ENCODE data around the gene HS1BP3. TPM values are rescaled to one million over a fixed set of nuclear protein-coding genes. Genes with fewer than 3 reads are reported as not detected.

Gene HS1BP3
- total RNA-seq, 1 experiment from 2014 or later, result 26.4 TPM

DNA sequence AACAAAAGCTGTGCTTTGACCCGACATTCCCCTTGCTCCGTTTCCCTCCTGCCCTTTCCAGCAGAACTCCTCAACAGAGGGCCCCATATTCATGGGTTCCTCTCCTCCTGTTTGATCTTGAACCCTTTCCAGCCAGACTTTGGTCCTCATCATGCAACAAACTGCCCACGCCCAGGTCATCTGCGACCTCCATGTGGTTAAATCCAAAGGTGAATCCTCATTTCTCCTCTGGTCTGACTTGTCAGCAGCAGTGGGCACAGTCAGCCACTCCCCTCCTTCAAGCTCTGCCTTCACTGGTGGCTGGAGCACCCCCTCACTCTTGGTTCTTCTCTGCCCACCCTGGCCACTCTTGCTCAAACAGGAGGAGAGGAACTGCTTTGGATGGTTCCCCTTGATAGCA is 2.7 kb downstream of the HS1BP3 start:
- BruUV-seq (replicated peaks), result no TSS peak
- Mint-ChIP-seq H3K4me1 (ENCODE audit: low read depth, unreplicated experiment) (peaks cover 23% of the 10 kb centered on the region), H3K4me3 (ENCODE audit: low read depth, unreplicated experiment) (no peak overlapping the region), H3K9me3 (ENCODE audit: low read depth, unreplicated experiment) (no peaks in the 10 kb centered on the region), H3K27ac (ENCODE audit: unreplicated experiment) (no peak overlapping the region), H3K36me3 (ENCODE audit: insufficient read depth, unreplicated experiment) (peaks cover 25% of the 10 kb centered on the region), H3K27me3 (ENCODE audit: unreplicated experiment) (no peaks in the 10 kb centered on the region)
- TF ChIP-seq, protein P1, sequence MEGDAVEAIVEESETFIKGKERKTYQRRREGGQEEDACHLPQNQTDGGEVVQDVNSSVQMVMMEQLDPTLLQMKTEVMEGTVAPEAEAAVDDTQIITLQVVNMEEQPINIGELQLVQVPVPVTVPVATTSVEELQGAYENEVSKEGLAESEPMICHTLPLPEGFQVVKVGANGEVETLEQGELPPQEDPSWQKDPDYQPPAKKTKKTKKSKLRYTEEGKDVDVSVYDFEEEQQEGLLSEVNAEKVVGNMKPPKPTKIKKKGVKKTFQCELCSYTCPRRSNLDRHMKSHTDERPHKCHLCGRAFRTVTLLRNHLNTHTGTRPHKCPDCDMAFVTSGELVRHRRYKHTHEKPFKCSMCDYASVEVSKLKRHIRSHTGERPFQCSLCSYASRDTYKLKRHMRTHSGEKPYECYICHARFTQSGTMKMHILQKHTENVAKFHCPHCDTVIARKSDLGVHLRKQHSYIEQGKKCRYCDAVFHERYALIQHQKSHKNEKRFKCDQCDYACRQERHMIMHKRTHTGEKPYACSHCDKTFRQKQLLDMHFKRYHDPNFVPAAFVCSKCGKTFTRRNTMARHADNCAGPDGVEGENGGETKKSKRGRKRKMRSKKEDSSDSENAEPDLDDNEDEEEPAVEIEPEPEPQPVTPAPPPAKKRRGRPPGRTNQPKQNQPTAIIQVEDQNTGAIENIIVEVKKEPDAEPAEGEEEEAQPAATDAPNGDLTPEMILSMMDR (IDR thresholded peaks at IDR 0.05; ENCODE audit: unreplicated experiment), result no peak
- DNase-seq, result no peak
- intact Hi-C loops (cut with micrococcal nuclease; ENCODE audit: unreplicated experiment), result no loop called here
- CTCF ChIA-PET, result no interaction called here

DNA sequence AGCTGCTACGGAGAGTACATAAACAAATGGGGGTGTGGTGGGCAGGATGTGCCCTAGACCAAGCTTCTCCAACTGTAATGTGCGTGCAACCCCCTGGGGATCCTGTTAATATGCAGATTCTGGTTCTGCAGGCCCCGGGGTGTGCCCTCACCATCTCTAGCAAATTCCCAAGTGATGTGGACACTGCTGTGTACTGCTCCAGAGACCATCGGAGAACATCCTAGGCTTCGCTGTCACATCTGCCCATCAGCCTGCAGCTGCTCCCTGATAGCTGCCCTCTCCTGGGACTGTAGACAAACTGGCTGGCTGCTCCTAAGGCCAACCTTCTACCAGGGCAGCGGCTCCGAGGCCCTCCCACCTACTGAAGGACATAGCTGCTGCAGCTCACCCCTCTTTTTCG is 3.2 kb downstream of the HS1BP3 start:
- Mint-ChIP-seq H3K36me3 (ENCODE audit: insufficient read depth, unreplicated experiment) (peaks cover 25% of the 10 kb centered on the region), H3K4me1 (ENCODE audit: low read depth, unreplicated experiment) (peaks cover 23% of the 10 kb centered on the region), H3K27me3 (ENCODE audit: unreplicated experiment) (no peaks in the 10 kb centered on the region), H3K27ac (ENCODE audit: unreplicated experiment) (no peak overlapping the region), H3K4me3 (ENCODE audit: low read depth, unreplicated experiment) (no peak overlapping the region), H3K9me3 (ENCODE audit: low read depth, unreplicated experiment) (no peaks in the 10 kb centered on the region)
- DNase-seq, result no peak
- TF ChIP-seq, protein P1 (IDR thresholded peaks at IDR 0.05; ENCODE audit: unreplicated experiment), result no peak
- no TSS peak for BruUV-seq (replicated peaks)
- intact Hi-C loops (cut with micrococcal nuclease; ENCODE audit: unreplicated experiment), result no loop called here
- CTCF ChIA-PET, result no interaction called here

DNA sequence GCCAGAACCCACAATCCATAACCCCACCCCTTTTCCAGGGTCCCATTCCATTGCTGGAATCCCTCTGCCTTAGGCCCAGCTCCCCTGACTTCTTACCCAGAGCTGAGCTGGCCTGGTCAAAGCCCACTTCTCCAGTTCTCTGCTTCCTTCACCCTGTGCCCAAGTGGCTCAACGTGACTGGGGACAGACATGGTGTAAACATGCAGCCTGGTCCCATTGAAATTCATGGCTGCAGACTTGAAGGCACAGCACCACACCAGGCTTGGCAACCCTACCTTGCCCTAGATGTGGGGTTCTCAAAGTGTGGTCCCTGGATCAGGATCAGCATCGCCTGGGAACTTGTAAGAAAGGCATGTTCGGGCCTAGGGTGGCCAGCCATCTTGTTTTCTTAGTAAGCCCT is 3.7 kb downstream of the HS1BP3 start:
- CTCF ChIA-PET, result no interaction called here
- no peak overlapping the region for H3K27ac Mint-ChIP-seq (ENCODE audit: unreplicated experiment)
- H3K9me3 Mint-ChIP-seq (ENCODE audit: low read depth, unreplicated experiment), result no peaks in the 10 kb centered on the region
- no peak for DNase-seq
- peaks cover 25% of the 10 kb centered on the region for H3K36me3 Mint-ChIP-seq (ENCODE audit: insufficient read depth, unreplicated experiment)
- intact Hi-C loops (cut with micrococcal nuclease; ENCODE audit: unreplicated experiment), result no loop called here
- no peak overlapping the region for H3K4me3 Mint-ChIP-seq (ENCODE audit: low read depth, unreplicated experiment)
- no TSS peak for BruUV-seq (replicated peaks)
- peaks cover 26% of the 10 kb centered on the region for H3K4me1 Mint-ChIP-seq (ENCODE audit: low read depth, unreplicated experiment)
- H3K27me3 Mint-ChIP-seq (ENCODE audit: unreplicated experiment), result no peaks in the 10 kb centered on the region
- TF ChIP-seq, protein P1 (IDR thresholded peaks at IDR 0.05; ENCODE audit: unreplicated experiment), result no peak

DNA sequence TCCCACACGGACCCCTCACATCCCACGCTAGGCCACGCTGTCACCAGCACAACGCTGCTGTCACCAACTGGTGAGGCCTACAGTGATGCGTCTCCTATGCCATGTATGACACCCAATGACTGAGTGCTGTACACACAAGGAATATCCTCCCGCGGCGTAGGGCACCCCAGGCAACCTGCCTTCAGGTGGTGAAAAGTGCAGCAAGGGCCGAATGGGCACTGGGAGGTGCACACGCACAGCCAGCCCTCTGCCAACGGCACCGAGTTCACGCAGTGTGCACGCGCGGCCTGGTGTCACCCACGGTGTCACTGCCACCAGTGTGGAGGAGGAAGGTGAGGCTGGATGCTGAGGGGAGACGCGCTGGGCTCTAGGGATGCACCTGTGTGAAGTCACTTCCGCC is 4.5 kb downstream of the HS1BP3 start:
- CTCF ChIA-PET, result no interaction called here
- peaks cover 33% of the 10 kb centered on the region for H3K4me1 Mint-ChIP-seq (ENCODE audit: low read depth, unreplicated experiment)
- intact Hi-C loops (cut with micrococcal nuclease; ENCODE audit: unreplicated experiment), result no loop called here
- no peak overlapping the region for H3K4me3 Mint-ChIP-seq (ENCODE audit: low read depth, unreplicated experiment)
- TF ChIP-seq, protein P1 (IDR thresholded peaks at IDR 0.05; ENCODE audit: unreplicated experiment), result no peak
- peaks cover 24% of the 10 kb centered on the region for H3K36me3 Mint-ChIP-seq (ENCODE audit: insufficient read depth, unreplicated experiment)
- no peak for DNase-seq
- no peak overlapping the region for H3K27ac Mint-ChIP-seq (ENCODE audit: unreplicated experiment)
- H3K27me3 Mint-ChIP-seq (ENCODE audit: unreplicated experiment), result no peaks in the 10 kb centered on the region
- BruUV-seq (replicated peaks), result no TSS peak
- no peaks in the 10 kb centered on the region for H3K9me3 Mint-ChIP-seq (ENCODE audit: low read depth, unreplicated experiment)

DNA sequence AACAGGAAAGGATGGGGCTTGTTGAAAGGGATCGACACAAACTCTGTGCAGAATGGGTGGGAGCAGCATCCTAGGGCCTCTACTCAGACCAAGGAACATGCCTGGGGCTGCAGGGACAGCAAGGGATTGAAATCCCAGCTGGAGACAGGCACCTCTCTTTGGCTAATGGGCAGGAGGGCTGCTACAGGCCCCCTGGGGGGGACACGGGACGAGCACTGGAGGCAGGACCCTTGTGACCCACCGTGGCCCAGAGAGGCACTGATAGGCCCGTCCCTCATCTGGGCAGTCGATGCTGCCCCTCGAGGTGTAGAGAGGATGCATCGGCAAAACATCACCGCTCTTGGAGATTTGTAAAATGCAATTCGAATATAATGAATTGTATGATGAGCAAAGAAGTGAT is 5.1 kb downstream of the HS1BP3 start:
- no peak overlapping the region for H3K4me3 Mint-ChIP-seq (ENCODE audit: low read depth, unreplicated experiment)
- BruUV-seq (replicated peaks), result no TSS peak
- H3K36me3 Mint-ChIP-seq (ENCODE audit: insufficient read depth, unreplicated experiment), result peaks cover 17% of the 10 kb centered on the region
- CTCF ChIA-PET, result no interaction called here
- peaks cover 33% of the 10 kb centered on the region for H3K4me1 Mint-ChIP-seq (ENCODE audit: low read depth, unreplicated experiment)
- no peak for DNase-seq
- no peaks in the 10 kb centered on the region for H3K9me3 Mint-ChIP-seq (ENCODE audit: low read depth, unreplicated experiment)
- H3K27ac Mint-ChIP-seq (ENCODE audit: unreplicated experiment), result no peak overlapping the region
- TF ChIP-seq, protein P1 (IDR thresholded peaks at IDR 0.05; ENCODE audit: unreplicated experiment), result no peak
- intact Hi-C loops (cut with micrococcal nuclease; ENCODE audit: unreplicated experiment), result no loop called here
- H3K27me3 Mint-ChIP-seq (ENCODE audit: unreplicated experiment), result no peaks in the 10 kb centered on the region
